H9 (cell line): Measurements from ENCODE around the gene ZNF330. TPM values are rescaled to one million over a fixed set of nuclear protein-coding genes. Genes with fewer than 3 reads are reported as not detected.

Source experiments
- DNase-seq: peaks from one replicate; pipeline ENCODE4 v3.0.0-alpha.2; 2017
- H2AFZ ChIP-seq: one replicate; pipeline ENCODE4 v1.6.1; 2013; ENCODE audit warnings: mild to moderate bottlenecking, low read length, control low read depth, moderate library complexity
- H2AK5ac ChIP-seq: 2 replicates; pipeline ENCODE4 v1.6.1; 2013; ENCODE audit warnings: low read length, control low read depth, mixed read lengths; ENCODE audit not compliant: insufficient read length
- H2BK120ac ChIP-seq: one replicate; pipeline ENCODE4 v1.6.1; 2013; ENCODE audit warnings: low read depth, mild to moderate bottlenecking, low read length, control low read depth, inconsistent platforms; ENCODE audit not compliant: poor library complexity, severe bottlenecking
- H2BK12ac ChIP-seq: 2 replicates; pipeline ENCODE4 v1.6.1; 2013; ENCODE audit warnings: low read length, control low read depth, mixed read lengths, low read depth; ENCODE audit not compliant: insufficient read length
- H2BK15ac ChIP-seq: 2 replicates; pipeline ENCODE4 v1.6.1; 2013; ENCODE audit warnings: low read depth, low read length, control low read depth
- H2BK20ac ChIP-seq: one replicate; pipeline ENCODE4 v1.6.1; 2013; ENCODE audit warnings: low read depth, mild to moderate bottlenecking, low read length, control low read depth, inconsistent platforms; ENCODE audit not compliant: poor library complexity, severe bottlenecking
- H2BK5ac ChIP-seq: 2 replicates; pipeline ENCODE4 v1.6.1; 2013; ENCODE audit warnings: low read length, control low read depth, mixed read lengths; ENCODE audit not compliant: insufficient read length
- H3K14ac ChIP-seq: 2 replicates; pipeline ENCODE4 v1.6.1; 2013; ENCODE audit warnings: low read length, control low read depth; ENCODE audit not compliant: insufficient read depth
- H3K18ac ChIP-seq: 2 replicates; pipeline ENCODE4 v1.6.1; 2013; ENCODE audit warnings: low read depth, mild to moderate bottlenecking, mixed read lengths, low read length, control low read depth; ENCODE audit not compliant: insufficient read length
- H3K23ac ChIP-seq: 2 replicates; pipeline ENCODE4 v1.6.1; 2013; ENCODE audit warnings: low read length, control low read depth, mixed read lengths, low read depth; ENCODE audit not compliant: insufficient read length
- H3K23me2 ChIP-seq: 2 replicates; pipeline ENCODE4 v1.6.1; 2013; ENCODE audit warnings: low read depth, mild to moderate bottlenecking, mixed read lengths, low read length, control low read depth; ENCODE audit not compliant: insufficient read length, poor library complexity, severe bottlenecking
- H3K27ac ChIP-seq: 2 replicates; pipeline ENCODE4 v1.5.1; 2013; ENCODE audit warnings: low read length, control low read depth, mixed read lengths, low read depth; ENCODE audit not compliant: insufficient read length
- H3K27me3 ChIP-seq: 2 replicates; pipeline ENCODE4 v1.6.1; 2013; ENCODE audit warnings: low read length, control low read depth, inconsistent platforms; ENCODE audit not compliant: insufficient read depth
- H3K4ac ChIP-seq: 2 replicates; pipeline ENCODE4 v1.6.1; 2013; ENCODE audit warnings: low read depth, mild to moderate bottlenecking, control low read depth, inconsistent platforms, low read length, moderate library complexity
- H3K4me1 ChIP-seq: 2 replicates; pipeline ENCODE4 v1.6.1; 2013; ENCODE audit warnings: low read length, control low read depth, inconsistent platforms; ENCODE audit not compliant: insufficient read depth
- H3K4me2 ChIP-seq: 2 replicates; pipeline ENCODE4 v1.6.1; 2013; ENCODE audit warnings: low read length, control low read depth, mixed read lengths; ENCODE audit not compliant: insufficient read length, insufficient read depth
- H3K56ac ChIP-seq: 2 replicates; pipeline ENCODE4 v1.6.1; 2013; ENCODE audit warnings: low read depth, mild to moderate bottlenecking, mixed read lengths, low read length, control low read depth; ENCODE audit not compliant: insufficient read length
- H3K79me1 ChIP-seq: 2 replicates; pipeline ENCODE4 v1.6.1; 2013; ENCODE audit warnings: low read depth, mild to moderate bottlenecking, moderate library complexity, low read length, control low read depth, inconsistent platforms; ENCODE audit not compliant: insufficient read depth, poor library complexity, severe bottlenecking
- H3K79me2 ChIP-seq: 2 replicates; pipeline ENCODE4 v1.6.1; 2013; ENCODE audit warnings: low read length, control low read depth, inconsistent platforms; ENCODE audit not compliant: insufficient read depth
- H3K9ac ChIP-seq: 2 replicates; pipeline ENCODE4 v1.6.1; 2013; ENCODE audit warnings: low read length, control low read depth, mixed read lengths; ENCODE audit not compliant: insufficient read length; ENCODE audit errors: extremely low read depth
- H3K9me3 ChIP-seq: one replicate; pipeline ENCODE4 v1.6.1; 2013; ENCODE audit warnings: low read depth, low read length, inconsistent platforms; ENCODE audit not compliant: control insufficient read depth
- H3T11ph ChIP-seq: one replicate; pipeline ENCODE4 v1.6.1; 2013; ENCODE audit warnings: mild to moderate bottlenecking, low read length, control low read depth, inconsistent platforms
- H4K20me1 ChIP-seq: one replicate; pipeline ENCODE4 v1.6.1; 2013; ENCODE audit not compliant: control insufficient read depth, insufficient read length, insufficient read depth
- H4K5ac ChIP-seq: 2 replicates; pipeline ENCODE4 v1.6.1; 2013; ENCODE audit warnings: low read depth, mild to moderate bottlenecking, mixed read lengths, low read length, control low read depth; ENCODE audit not compliant: insufficient read length
- H4K8ac ChIP-seq: replicated peaks from 2 replicates; pipeline ENCODE4 v1.6.1; 2013; ENCODE audit warnings: low read length, control low read depth, mixed read lengths, low read depth; ENCODE audit not compliant: insufficient read length
- H4K91ac ChIP-seq: 2 replicates; pipeline ENCODE4 v1.6.1; 2013; ENCODE audit warnings: low read depth, mild to moderate bottlenecking, moderate library complexity, mixed read lengths, low read length, control low read depth; ENCODE audit not compliant: insufficient read length
- H3K27ac Mint-ChIP-seq, 3 experiments: 2 replicates in 2 of 3; 3 replicates in 1 of 3; pipeline ENCODE4 v1.8.0; 2020 to 2021; ENCODE audit warnings: mixed read lengths in 3 of 3, mild to moderate bottlenecking in 1 of 3, moderate library complexity in 1 of 3
- H3K27me3 Mint-ChIP-seq: 2 replicates; pipeline ENCODE4 v1.8.0; 2021; ENCODE audit warnings: low read depth, mild to moderate bottlenecking, moderate library complexity, mixed read lengths
- H3K36me3 Mint-ChIP-seq, 3 experiments: 2 replicates in 2 of 3; 3 replicates in 1 of 3; pipeline ENCODE4 v1.8.0; 2020 to 2021; ENCODE audit warnings: low read depth in 3 of 3, mixed read lengths in 3 of 3; ENCODE audit not compliant: insufficient read depth in 1 of 3
- H3K4me1 Mint-ChIP-seq, 2 experiments: 2 replicates each; pipeline ENCODE4 v1.8.0; 2020; ENCODE audit warnings: mixed read lengths in 2 of 2
- H3K4me3 Mint-ChIP-seq, 2 experiments: 2 replicates in 1 of 2; 3 replicates in 1 of 2; pipeline ENCODE4 v1.8.0; 2020 to 2021; ENCODE audit warnings: mild to moderate bottlenecking in 2 of 2, mixed read lengths in 2 of 2, moderate library complexity in 1 of 2
- H3K9me3 Mint-ChIP-seq, 2 experiments: 2 replicates in 1 of 2; 3 replicates in 1 of 2; pipeline ENCODE4 v1.8.0; 2020; ENCODE audit warnings: mild to moderate bottlenecking in 2 of 2, mixed read lengths in 2 of 2, moderate library complexity in 1 of 2
- CTCF ChIP-seq: fragments of 200-600 bp; sonication (generic); conservative IDR thresholded peaks from 3 replicates; pipeline ENCODE4 v1.8.0; 2021; ENCODE audit warnings: antibody characterized with exemption, mild to moderate bottlenecking
- WGBS: extraction: QIAGEN DNeasy Blood & Tissue Kit; methylation state at CpG from one replicate; pipeline ENCODE4 v1.1.7; 2013; ENCODE audit warnings: missing lambda C conversion rate, low lambda C conversion rate, mixed read lengths; ENCODE audit not compliant: insufficient read length; ENCODE audit errors: extremely low coverage; 5-methylcytosine and 5-hydroxymethylcytosine counted together
- total RNA-seq: library from RNA; stranded (reverse); gene quantifications from 2 replicates; pipeline ENCODE4 v1.2.1, GENCODE V29; 2021

Gene ZNF330
- total RNA-seq, 1 experiment from 2014 or later = 32.6 TPM

DNA sequence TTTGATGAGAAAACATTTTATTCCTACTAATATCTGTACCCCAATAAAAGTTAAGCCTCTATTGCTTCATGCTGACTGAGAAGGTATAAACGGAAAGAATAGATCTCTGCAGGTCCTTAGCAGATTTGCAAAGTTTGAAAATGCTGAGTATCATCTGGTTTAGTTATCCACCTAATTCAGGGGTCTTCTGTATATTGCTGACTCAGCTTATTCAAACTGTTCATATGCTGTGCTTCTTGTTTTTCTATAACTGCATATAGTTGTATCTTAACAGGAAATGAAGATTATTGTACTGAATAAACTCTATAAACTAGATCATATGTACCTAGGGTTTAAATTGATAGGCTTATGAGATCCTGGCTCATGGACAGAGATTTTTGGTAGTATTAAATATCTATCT, 23.7 kb downstream of the ZNF330 start:
- no peak overlapping the region for H2BK15ac ChIP-seq
- Mint-ChIP-seq H3K27me3 (no peaks in the 10 kb centered on the region; the same call in 1 of the 2 replicates), H3K4me1 (no peaks in the 10 kb centered on the region)

More for the DNA sequence above, 23.7 kb downstream of the ZNF330 start:
- Histone ChIP-seq H3K4ac (no peak overlapping the region), H2BK20ac (no peak overlapping the region), H3K23me2 (no peaks in the 10 kb centered on the region), H3T11ph (no peak overlapping the region), H3K79me1 (no peaks in the 10 kb centered on the region), H3K18ac (no peak overlapping the region), H3K56ac (no peak overlapping the region), H3K4me1 (0 out of 2 replicates have a peak, but pooled peaks cover 2% of the 10 kb centered on the region), H4K8ac (no peak overlapping the region), H3K14ac (no peak overlapping the region), H2AK5ac (no peak overlapping the region), H3K23ac (no peak overlapping the region), H2BK5ac (no peak overlapping the region), H3K9ac (no peak overlapping the region), H2BK120ac (no peak overlapping the region), H2BK12ac (no peak overlapping the region), H4K91ac (no peak overlapping the region), H4K5ac (no peak overlapping the region), H4K20me1 (no peaks in the 10 kb centered on the region), H3K27ac (no peak overlapping the region), H2AFZ (no peak overlapping the region), H3K9me3 (no peaks in the 10 kb centered on the region), H3K79me2 (no peaks in the 10 kb centered on the region), H3K4me2 (no peak overlapping the region), H3K27me3 (no peaks in the 10 kb centered on the region)
- Mint-ChIP-seq H3K9me3 (no peaks in the 10 kb centered on the region), H3K36me3 (no peaks in the 10 kb centered on the region), H3K27ac (no peak overlapping the region), H3K4me3 (no peak overlapping the region)
- WGBS = no CpG with 5 or more reads among the region's 1 CpG
- no peak for DNase-seq
- TF ChIP-seq CTCF = no peak
